GM21529 (cell line): Measurements from ENCODE around the gene RACGAP1.
"Not testable (repeated sequence)": the region's sequence is repeated elsewhere in the genome, so short reads cannot be mapped to it uniquely, and the experiment has no call there.

ENCODE experiments used
- ATAC-seq: cut with Tn5 transposase; IDR thresholded peaks from one replicate; pipeline ENCODE4 v1.9.1; 2021; ENCODE audit not compliant: unreplicated experiment

Gene RACGAP1

DNA sequence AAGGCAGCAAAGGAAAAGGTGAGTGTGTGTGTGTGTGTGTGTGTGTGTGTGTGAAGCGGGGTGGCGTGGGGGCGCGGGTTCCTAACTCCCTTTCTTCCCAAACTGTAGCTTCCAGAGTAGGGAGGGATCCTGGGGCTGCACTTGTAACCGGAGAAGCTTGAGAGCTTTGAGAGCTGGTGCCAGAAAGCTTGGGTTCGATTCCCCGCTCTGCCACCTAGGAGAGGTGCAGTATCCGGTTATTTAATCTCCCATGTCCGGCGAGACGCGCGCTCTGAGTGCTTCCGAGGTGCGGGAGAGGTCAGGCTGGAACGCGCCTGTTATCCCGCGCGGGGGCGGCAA, 7.2 kb upstream of the RACGAP1 start:
- ATAC-seq, result no peak

DNA sequence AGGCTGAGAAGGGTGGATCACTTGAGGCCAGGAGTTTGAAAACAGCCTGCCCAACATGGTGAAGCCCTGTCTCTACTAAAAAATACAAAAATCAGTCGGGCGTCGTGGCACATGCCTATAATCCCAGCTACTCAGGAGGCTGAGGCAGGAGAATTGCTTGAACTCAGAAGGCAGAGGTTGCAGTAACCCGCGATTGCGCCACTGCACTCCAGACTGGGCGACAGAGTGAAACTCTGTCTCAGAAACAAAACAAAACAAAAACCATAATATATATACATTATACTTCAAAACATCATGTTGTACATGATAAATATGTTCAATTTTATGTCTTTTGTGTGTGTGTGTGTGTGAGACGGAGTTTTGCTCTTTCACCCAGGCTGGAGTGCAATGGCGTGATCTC, 5.2 kb upstream of the RACGAP1 start:
- ATAC-seq, result not testable (repeated sequence)

- no peak for ATAC-seq
These were observed 1.4 kb upstream of the RACGAP1 start for GRCh38 chr12:50026691-50027090.

- peak; percentile 14 for ATAC-seq
These were observed 498 bp downstream of the RACGAP1 start for GRCh38 chr12:50024805-50025186.

- ATAC-seq, result no peak
These were observed 1.1 kb downstream of the RACGAP1 start for GRCh38 chr12:50024227-50024626.

DNA sequence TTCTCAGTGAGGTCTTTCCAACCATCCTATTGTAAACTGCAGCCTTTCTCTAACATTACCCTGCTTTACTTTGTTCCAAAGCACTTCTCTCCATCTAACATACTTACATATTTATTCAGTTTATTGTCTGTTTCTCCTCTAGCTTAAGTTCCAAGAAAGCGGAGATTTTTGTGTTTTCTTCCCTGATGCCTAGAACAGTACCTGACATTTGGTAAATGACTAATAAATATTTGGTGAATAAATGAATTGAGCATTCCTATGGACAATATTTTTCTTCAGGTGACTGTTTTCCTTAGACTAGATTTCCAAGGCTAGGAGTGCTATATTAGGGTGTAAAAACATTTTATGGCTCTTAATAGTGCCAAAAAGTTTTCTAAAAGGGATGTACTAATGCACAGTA, 2.4 kb downstream of the RACGAP1 start:
- no peak for ATAC-seq

DNA sequence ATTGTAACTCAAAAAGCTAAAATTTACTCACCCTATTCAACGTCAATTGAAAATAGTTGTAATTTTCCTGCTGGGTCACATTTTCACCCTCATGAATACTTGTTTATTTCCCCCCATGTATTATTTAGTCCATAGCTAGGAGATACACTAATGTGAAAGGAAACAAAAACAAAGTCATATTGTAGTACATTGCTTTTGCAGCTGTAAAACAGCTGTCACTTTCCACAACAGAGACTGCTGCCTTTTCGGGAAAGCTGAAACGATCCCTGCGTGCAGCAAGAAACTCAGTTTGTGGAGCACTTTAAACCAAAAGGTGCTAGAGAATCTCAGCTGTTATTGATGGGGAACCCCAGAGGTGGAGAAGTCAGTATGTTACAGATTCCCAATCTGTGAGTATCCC, 4.3 kb downstream of the RACGAP1 start:
- ATAC-seq, result no peak

DNA sequence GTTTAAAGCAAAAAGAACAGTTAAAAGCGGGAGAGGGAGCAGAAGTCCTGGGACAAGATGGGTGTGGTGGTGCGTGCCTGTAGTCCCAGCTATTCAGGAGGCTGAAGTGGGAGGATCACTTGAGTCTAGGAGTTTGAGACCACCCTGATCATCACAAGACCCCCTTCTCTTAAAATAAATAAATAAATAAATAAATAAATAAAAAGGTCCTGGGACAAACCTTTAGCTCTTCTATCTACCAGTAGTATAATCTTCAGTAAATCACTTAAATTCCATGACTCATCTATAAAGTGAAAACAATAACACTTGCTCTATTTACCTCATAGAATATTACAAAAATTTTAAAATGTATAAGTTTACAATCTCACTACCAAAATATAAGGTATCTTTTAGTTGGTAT, 5.8 kb downstream of the RACGAP1 start:
- no peak for ATAC-seq

- ATAC-seq, result no peak
These were observed 6.3 kb downstream of the RACGAP1 start for GRCh38 chr12:50018968-50019367.

DNA sequence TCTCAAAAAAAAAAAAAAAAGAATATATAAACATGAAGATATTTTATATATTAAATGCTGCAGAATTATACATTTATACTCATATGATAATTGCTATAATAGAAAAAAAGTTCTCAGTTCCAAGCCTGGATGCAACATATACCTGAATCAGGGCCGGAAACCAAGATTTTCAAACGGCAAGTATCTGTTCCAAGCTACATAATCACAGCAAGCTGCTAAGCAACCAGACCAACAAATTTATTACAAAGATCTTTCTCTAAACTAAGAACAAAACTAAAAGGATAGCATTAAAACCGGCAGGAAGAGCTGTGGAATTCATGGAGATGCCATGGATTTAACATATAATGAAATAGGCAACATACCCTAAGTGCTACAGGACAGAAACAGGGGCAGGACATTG, 7.1 kb downstream of the RACGAP1 start:
- ATAC-seq, result no peak

GRCh38 chr12:50017641-50018040, 7.7 kb downstream of the RACGAP1 start:
- ATAC-seq, result no peak

DNA sequence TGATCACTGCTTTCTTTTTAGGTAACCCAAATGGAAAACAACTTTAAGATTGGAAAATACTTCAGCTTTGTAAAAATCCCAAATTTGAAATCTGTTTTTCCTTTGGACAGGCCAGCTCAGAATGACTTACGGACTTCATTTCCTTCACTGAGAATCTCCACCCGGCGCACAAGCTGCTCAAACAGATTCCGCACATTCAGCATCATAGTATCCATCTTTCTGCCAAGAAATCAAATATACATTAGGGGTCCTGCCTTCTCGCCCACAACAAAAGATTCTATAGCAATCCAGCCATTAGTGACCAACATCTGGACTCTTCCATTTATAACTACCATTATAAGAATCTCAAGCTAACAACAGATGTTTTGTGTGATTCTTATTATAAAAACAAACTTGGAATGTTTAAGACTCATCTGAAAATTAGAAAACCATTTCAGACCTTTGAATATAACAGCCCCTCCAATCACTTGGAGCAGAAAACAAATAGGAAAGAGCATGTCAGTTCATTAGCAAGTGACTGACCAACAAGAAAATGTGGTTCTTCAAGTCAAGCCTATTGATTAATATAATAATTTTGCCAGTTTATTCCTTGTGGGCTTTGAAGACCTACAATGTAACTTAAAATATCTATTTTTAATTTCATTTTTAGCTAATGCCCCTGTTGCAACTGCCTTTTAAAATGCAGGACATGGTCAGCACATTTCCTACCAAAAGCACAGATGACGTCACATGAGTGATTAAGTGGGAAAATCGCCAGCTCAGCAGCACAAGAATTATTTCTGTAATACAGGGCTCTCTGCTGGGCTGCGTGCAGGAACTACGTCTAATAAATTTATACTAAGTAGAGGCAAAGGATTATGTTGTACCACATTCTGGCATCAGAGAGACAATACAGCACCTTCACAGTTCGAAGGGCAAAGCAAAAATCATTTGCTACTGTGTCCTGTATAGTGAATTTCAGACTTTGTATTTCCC, 8.5 kb downstream of the RACGAP1 start:
- no peak for ATAC-seq

DNA sequence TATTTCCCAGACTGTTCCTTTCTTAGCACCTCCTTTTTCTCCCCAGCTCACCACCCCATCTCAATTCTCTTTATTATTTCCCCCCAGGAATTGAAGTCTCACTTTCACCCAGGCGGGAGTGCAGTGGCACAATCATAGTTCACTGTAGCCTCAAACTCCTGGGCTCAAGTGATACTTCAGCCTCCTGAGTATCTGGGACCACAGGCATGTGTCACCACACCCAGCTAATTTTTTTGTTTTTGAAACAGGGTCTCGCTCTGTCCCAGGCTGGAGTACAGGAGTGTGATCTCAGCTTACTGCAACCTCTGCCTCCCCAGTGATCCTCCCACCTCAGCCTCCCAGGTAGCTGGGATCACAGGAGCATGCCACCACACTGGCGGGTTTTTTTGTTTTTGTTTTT, 11.0 kb downstream of the RACGAP1 start:
- ATAC-seq, result no peak

GRCh38 chr12:50013361-50014147, 11.7 kb downstream of the RACGAP1 start:
- no peak for ATAC-seq

GRCh38 chr12:50006754-50007442, 18.4 kb downstream of the RACGAP1 start:
- ATAC-seq, result no peak

- no peak for ATAC-seq
These were observed 19.0 kb downstream of the RACGAP1 start for GRCh38 chr12:50006280-50006679.

- no peak for ATAC-seq
These were observed 20.1 kb downstream of the RACGAP1 start for GRCh38 chr12:50005175-50005574.

- no peak for ATAC-seq
These were observed 20.6 kb downstream of the RACGAP1 start for GRCh38 chr12:50004696-50005095.

DNA sequence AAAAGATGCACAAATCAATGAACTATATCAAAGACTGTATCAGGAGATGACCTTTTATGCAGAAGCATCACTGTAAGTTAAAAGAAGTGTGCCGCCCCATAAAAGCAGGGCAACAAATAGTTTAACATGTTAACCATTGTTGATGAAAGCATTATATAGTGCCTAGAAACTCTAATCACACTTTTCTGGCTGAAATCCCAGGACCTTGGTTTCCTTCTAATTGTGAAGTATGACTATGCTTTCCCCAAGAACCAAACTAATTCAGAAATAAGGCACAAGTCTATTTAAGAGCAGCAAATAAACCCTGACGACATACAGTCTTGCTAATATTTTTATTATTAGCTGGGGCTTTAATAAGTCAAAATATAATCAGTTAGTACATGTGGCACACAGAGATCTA, 21.7 kb downstream of the RACGAP1 start:
- ATAC-seq, result no peak

DNA sequence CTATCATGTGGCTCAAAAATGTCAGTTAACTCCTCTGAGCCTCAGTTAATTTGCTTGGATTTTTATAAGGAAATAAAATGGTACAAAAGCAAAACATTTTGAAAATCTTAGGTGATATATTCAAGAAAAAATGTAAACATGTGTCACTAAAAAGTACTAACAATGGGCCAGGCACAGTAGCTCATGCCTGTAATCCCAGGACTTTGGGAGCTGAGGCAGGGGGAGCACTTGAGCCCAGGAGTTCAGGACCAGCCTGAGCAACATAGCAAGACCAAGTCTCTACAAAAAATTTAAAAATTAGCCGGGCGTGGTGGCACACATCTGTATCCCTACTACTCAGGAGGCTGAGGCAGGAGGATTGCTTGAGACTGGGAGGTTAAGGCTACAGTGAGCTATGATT, 26.8 kb downstream of the RACGAP1 start:
- ATAC-seq, result no peak

DNA sequence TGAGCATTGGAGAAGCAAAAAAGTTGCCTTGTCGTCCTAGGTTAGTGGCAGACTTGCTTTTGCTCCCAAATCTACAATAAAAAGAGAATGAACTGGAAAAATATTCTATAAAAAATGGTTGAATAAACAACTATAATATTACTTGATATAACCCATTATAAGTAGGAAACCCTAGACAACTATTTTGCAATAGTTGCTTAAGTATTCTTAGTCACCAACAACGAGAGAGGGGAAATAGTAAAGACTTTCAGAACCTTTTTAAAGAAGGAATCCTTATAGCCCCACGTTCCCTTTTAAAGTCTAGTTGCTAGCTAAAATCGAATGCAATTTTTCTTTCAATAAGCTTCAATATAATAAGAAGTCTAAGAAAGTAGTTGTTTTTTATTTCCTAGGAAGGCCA, 35.0 kb downstream of the RACGAP1 start:
- no peak for ATAC-seq

DNA sequence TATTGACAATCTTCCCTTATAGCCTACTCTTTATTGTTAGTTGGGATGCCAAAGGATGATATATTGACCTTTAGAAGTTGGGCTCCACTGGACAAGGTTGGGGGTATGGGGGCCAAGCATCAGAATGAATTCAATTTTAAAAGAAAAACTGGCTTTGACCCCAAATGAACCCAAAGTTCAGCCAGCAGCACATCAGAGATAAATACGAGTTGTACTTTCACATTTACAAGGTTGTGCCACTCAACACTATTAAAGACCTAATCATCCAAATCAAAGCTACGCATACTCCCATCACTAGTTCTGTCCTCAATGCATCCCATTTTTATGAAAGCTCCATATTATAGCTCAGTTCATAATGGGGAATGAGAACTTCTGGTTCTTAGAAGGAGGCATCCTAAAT, 35.9 kb downstream of the RACGAP1 start:
- not testable (repeated sequence) for ATAC-seq
